DND-41 (cell line): ENCODE data around the gene HOXD12.

Experiments
- EZH2 ChIP-seq: IDR thresholded peaks from 3 replicates; pipeline ENCODE4 v1.6.1; 2012; ENCODE audit warnings: borderline replicate concordance, low read depth, mild to moderate bottlenecking, moderate library complexity, low read length, inconsistent platforms; ENCODE audit not compliant: severe bottlenecking
- TF ChIP-seq, protein P1 (sequence below): IDR thresholded peaks from 2 replicates; pipeline ENCODE4 v1.5.1; 2012; ENCODE audit warnings: borderline replicate concordance, low read length, moderate library complexity, mild to moderate bottlenecking; ENCODE audit not compliant: poor library complexity, severe bottlenecking; ENCODE audit errors: extremely low read depth

DNA sequence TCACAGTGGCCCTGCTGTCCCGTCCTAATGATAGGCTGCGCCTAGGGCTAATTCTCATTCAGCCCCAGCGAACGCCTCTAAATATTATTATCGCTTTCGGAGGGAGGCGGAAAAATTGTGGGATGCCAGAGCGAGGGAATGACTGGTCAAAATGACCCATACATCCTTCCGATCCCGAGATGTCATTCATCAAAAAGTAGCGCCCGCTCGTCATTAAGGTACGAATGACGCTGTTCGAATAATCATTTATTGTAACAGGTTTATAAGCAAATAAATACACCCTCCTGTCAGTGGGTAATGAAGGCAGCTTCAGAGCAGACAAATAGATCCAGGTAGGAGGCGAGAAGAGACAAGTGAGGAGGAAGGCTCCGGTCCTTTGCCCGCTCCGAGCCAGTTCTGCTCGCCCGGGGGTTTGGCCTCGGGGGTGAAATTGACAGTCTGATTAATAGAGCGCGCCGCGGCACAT, 15.8 kb upstream of the HOXD12 start, which contains the start of gene EVX2:
- TF ChIP-seq, protein P1, sequence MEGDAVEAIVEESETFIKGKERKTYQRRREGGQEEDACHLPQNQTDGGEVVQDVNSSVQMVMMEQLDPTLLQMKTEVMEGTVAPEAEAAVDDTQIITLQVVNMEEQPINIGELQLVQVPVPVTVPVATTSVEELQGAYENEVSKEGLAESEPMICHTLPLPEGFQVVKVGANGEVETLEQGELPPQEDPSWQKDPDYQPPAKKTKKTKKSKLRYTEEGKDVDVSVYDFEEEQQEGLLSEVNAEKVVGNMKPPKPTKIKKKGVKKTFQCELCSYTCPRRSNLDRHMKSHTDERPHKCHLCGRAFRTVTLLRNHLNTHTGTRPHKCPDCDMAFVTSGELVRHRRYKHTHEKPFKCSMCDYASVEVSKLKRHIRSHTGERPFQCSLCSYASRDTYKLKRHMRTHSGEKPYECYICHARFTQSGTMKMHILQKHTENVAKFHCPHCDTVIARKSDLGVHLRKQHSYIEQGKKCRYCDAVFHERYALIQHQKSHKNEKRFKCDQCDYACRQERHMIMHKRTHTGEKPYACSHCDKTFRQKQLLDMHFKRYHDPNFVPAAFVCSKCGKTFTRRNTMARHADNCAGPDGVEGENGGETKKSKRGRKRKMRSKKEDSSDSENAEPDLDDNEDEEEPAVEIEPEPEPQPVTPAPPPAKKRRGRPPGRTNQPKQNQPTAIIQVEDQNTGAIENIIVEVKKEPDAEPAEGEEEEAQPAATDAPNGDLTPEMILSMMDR: no peak
- TF ChIP-seq EZH2: no peak
